Fibroblast of lung (primary cell): Measurements from ENCODE around the gene GTF2F2. TPM values are rescaled to one million over a fixed set of nuclear protein-coding genes. Genes with fewer than 3 reads are reported as not detected.

Experiments
- DNase-seq, 2 donors: peaks; one replicate each; pipeline versions ENCODE4 v3.0.0 to v3.0.0-alpha.2; 2010; ENCODE audit warnings: low read depth in 2 of 2
- H2AFZ ChIP-seq: 2 replicates; pipeline ENCODE4 v1.5.1; 2012; ENCODE audit warnings: low read length, control low read depth, inconsistent platforms
- H3K27ac ChIP-seq: 2 replicates; pipeline ENCODE4 v1.5.1; 2011; ENCODE audit warnings: low read length, control low read depth; ENCODE audit not compliant: insufficient read depth
- H3K27me3 ChIP-seq: 2 replicates; pipeline ENCODE4 v1.5.1; 2011; ENCODE audit warnings: mild to moderate bottlenecking, low read length; ENCODE audit not compliant: control insufficient read depth, insufficient read depth
- H3K36me3 ChIP-seq: 2 replicates; pipeline ENCODE4 v1.5.1; 2011; ENCODE audit warnings: low read length; ENCODE audit not compliant: control insufficient read depth, insufficient read depth
- H3K4me1 ChIP-seq: 2 replicates; pipeline ENCODE4 v1.5.1; 2011; ENCODE audit warnings: low read length; ENCODE audit not compliant: control insufficient read depth, insufficient read depth; ENCODE audit errors: extremely low read depth
- H3K4me2 ChIP-seq: 2 replicates; pipeline ENCODE4 v1.5.1; 2011; ENCODE audit warnings: low read length, control low read depth; ENCODE audit not compliant: insufficient read depth; ENCODE audit errors: extremely low read depth
- H3K4me3 ChIP-seq, 4 experiments: fragments of 200-600 bp in 1 of 4; sonication (generic) in 1 of 4; replicated peaks in 1 of 4; 2 replicates each; pipeline ENCODE4 v1.5.1; 2011 to 2016; ENCODE audit warnings: low read length in 4 of 4, low read depth in 3 of 4, mild to moderate bottlenecking in 3 of 4, control low read depth in 2 of 4, inconsistent platforms in 1 of 4, mixed read lengths in 1 of 4; ENCODE audit not compliant: insufficient read depth in 1 of 4; ENCODE audit errors: control extremely low read depth in 1 of 4
- H3K79me2 ChIP-seq: 2 replicates; pipeline ENCODE4 v1.5.1; 2012; ENCODE audit warnings: mild to moderate bottlenecking, low read length, inconsistent platforms; ENCODE audit not compliant: control insufficient read depth, insufficient read depth
- H3K9ac ChIP-seq: 2 replicates; pipeline ENCODE4 v1.5.1; 2011; ENCODE audit warnings: mild to moderate bottlenecking, low read length, control low read depth; ENCODE audit not compliant: insufficient read depth
- H3K9me3 ChIP-seq: 2 replicates; pipeline ENCODE4 v1.5.1; 2012; ENCODE audit warnings: low read depth, low read length; ENCODE audit not compliant: control insufficient read depth, insufficient read depth
- H4K20me1 ChIP-seq: 2 replicates; pipeline ENCODE4 v1.5.1; 2011; ENCODE audit warnings: low read length; ENCODE audit not compliant: control insufficient read depth, insufficient read depth; ENCODE audit errors: extremely low read depth
- EZH2 ChIP-seq: IDR thresholded peaks from 2 replicates; pipeline ENCODE4 v1.5.1; 2012; ENCODE audit warnings: low read length, control low read depth, mild to moderate bottlenecking; ENCODE audit errors: missing control alignments
- polyA minus RNA-seq: library from RNA; depleted of rRNA, polyadenylated mRNA; stranded (reverse); fragments of >200 nt; gene quantifications from 2 replicates; pipeline ENCODE4 v1.2.3, GENCODE V29; 2011; ENCODE audit warnings: low replicate concordance
- polyA plus RNA-seq, 2 donors: library from polyadenylated mRNA; depleted of rRNA in 1 of 2; stranded (reverse) in 1 of 2; unstranded in 1 of 2; fragments of >200 nt; gene quantifications; 2 replicates each; pipeline ENCODE4 v1.2.1, GENCODE V29; 2011 to 2012; ENCODE audit warnings: missing spikeins in 1 of 2
- total RNA-seq: library from RNA; depleted of rRNA; stranded (reverse); fragments of >200 nt; gene quantifications from 2 replicates; pipeline ENCODE4 v1.2.1, GENCODE V29; 2014
- TF ChIP-seq, protein P1 (sequence below), 2 donors: IDR thresholded peaks in 1 of 2; conservative IDR thresholded peaks in 1 of 2; 1 replicate in 1 of 2; 2 replicates in 1 of 2; pipeline ENCODE4 v1.5.1; 2011 to 2012; ENCODE audit warnings: low read length in 2 of 2, control low read depth in 1 of 2, inconsistent platforms in 1 of 2, low read depth in 1 of 2, mild to moderate bottlenecking in 1 of 2

GTF2F2 gene, protein sequence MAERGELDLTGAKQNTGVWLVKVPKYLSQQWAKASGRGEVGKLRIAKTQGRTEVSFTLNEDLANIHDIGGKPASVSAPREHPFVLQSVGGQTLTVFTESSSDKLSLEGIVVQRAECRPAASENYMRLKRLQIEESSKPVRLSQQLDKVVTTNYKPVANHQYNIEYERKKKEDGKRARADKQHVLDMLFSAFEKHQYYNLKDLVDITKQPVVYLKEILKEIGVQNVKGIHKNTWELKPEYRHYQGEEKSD
- 21.6 and 31.7 TPM in 2 replicates for total RNA-seq
- polyA plus RNA-seq: 23.4 and 29.6 TPM in 2 replicates
- 17.2 and 24.7 TPM in 2 replicates for polyA plus RNA-seq (2012)
- polyA minus RNA-seq: 0.43 and 1.1 TPM in 2 replicates

DNA sequence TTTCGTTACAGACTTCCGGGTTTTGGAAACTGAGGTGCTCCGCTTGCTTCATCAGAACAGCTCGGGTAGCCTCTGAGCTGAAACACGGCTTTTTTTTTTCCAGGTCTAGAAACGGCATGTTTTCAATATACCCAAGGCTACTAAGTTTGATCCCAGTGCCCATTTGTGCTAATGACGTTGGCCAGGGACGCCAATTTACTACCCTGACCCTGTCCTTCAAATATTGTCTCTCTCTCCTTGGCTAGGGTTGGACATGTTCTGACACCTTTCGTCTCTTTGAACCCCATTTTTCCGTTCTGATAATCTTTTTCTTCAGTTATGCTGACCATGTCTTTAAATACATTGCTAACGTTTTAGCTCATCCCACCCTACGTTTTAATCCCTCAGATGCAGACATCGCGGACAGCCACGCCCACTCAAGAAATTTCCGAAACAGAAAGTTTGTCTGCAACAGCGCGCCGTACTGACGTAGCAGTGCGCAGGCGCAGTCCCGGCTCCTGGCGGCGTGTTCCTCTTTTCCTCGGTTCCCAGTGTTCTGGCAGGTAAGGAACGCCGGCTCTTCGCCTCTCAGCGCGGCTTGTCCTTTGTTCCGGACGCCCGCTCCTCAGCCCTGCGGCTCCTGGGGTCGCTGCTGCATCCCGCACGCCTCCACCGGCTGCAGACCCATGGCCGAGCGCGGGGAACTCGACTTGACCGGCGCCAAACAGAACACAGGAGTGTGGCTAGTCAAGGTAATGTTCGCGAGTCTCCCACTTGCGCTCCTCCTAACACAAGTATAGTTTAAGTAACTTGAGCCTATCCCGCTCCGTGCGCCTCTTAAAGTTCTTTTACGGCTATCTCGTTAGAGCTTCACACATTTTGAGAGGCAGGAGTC, at the start of gene GTF2F2:
GTF2F2 (plus strand) TSS at position 520 of the 874 bp plus-strand sequence; CDS start at position 666, 146 bp downstream.
- H3K9ac ChIP-seq: peak within 1 kb of the TSS; percentile 89
- H3K27ac ChIP-seq: peak within 1 kb of the TSS; percentile 79
- H3K79me2 ChIP-seq: peaks cover 43% of the 10 kb centered on the region
- H3K4me2 ChIP-seq: peak within 1 kb of the TSS; percentile 96
- H3K4me3 ChIP-seq: peak within 1 kb of the TSS; percentile 65 to 100 (median 80)
- peaks cover 3% of the 10 kb centered on the region for H3K4me1 ChIP-seq
- no peaks in the 10 kb centered on the region for H3K36me3 ChIP-seq
- no peaks in the 10 kb centered on the region for H4K20me1 ChIP-seq
- H3K9me3 ChIP-seq: no peaks in the 10 kb centered on the region
- H2AFZ ChIP-seq: peak within 1 kb of the TSS; percentile 98
- no peaks in the 10 kb centered on the region for H3K27me3 ChIP-seq
- DNase-seq: peak; percentile 89 to 90
- TF ChIP-seq, protein P1, sequence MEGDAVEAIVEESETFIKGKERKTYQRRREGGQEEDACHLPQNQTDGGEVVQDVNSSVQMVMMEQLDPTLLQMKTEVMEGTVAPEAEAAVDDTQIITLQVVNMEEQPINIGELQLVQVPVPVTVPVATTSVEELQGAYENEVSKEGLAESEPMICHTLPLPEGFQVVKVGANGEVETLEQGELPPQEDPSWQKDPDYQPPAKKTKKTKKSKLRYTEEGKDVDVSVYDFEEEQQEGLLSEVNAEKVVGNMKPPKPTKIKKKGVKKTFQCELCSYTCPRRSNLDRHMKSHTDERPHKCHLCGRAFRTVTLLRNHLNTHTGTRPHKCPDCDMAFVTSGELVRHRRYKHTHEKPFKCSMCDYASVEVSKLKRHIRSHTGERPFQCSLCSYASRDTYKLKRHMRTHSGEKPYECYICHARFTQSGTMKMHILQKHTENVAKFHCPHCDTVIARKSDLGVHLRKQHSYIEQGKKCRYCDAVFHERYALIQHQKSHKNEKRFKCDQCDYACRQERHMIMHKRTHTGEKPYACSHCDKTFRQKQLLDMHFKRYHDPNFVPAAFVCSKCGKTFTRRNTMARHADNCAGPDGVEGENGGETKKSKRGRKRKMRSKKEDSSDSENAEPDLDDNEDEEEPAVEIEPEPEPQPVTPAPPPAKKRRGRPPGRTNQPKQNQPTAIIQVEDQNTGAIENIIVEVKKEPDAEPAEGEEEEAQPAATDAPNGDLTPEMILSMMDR (conservative IDR thresholded peaks at IDR 0.05 in 1 of 2, IDR thresholded peaks at IDR 0.05 in 1 of 2; ENCODE audit: low read depth in 1 of 2, low read length in 2 of 2): no peak
- TF ChIP-seq EZH2: no peak

DNA sequence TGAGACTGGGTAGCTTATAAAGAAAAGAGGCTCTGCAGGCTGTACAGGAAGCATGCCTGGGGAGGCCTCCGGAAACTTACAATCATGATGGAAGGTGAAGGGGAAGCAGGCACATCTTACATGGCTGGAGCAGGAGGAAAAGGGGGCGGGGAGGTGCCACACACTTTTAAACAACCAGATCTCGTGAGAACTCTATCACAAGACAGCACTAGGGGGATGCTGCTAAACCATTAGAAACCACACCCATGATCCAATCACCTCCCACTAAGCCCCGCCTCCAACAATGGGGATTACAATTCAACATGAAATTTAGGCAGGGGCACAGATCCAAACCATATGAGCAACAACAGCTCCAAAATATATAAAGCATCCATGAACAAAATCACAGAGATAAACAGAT, 46.5 kb upstream of the GTF2F2 start:
- no peak for DNase-seq
- no peaks in the 10 kb centered on the region for H3K79me2 ChIP-seq
- no peak overlapping the region for H2AFZ ChIP-seq
- H3K27me3 ChIP-seq: no peaks in the 10 kb centered on the region
- H3K4me3 ChIP-seq: no peak overlapping the region
- no peak overlapping the region for H3K27ac ChIP-seq
- no peaks in the 10 kb centered on the region for H3K4me1 ChIP-seq
- no peaks in the 10 kb centered on the region for H4K20me1 ChIP-seq
- no peak overlapping the region for H3K9ac ChIP-seq
- no peaks in the 10 kb centered on the region for H3K36me3 ChIP-seq
- H3K4me2 ChIP-seq: no peak overlapping the region
- TF ChIP-seq, protein P1 (conservative IDR thresholded peaks at IDR 0.05 in 1 of 2, IDR thresholded peaks at IDR 0.05 in 1 of 2; ENCODE audit: low read depth in 1 of 2, low read length in 2 of 2): no peak
- TF ChIP-seq EZH2: no peak
- no peaks in the 10 kb centered on the region for H3K9me3 ChIP-seq

DNA sequence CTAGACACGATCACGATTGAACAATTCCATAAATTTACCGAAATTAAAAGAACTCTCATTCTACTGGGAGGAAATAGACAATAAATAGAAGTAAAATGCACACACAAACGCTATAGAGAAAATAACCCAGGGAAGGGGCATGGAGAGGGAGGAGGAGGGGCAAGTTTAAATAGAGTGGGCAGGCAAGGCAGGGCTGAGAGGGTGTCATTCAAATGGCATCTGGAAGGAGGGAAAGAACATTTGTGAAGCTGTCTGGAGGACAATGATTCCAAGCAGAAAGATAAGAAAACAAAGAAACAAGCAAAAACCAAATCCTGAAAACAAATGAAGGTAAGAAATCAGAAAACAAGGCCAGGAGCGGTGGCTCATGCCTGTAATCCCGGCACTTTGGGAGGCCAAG, 45.6 kb upstream of the GTF2F2 start:
- no peak for TF ChIP-seq EZH2
- TF ChIP-seq, protein P1 (conservative IDR thresholded peaks at IDR 0.05 in 1 of 2, IDR thresholded peaks at IDR 0.05 in 1 of 2; ENCODE audit: low read depth in 1 of 2, low read length in 2 of 2): no peak
- H3K27ac ChIP-seq: no peak overlapping the region
- DNase-seq: no peak
- H3K9me3 ChIP-seq: no peaks in the 10 kb centered on the region
- no peaks in the 10 kb centered on the region for H4K20me1 ChIP-seq
- no peaks in the 10 kb centered on the region for H3K4me1 ChIP-seq
- no peaks in the 10 kb centered on the region for H3K36me3 ChIP-seq
- H3K79me2 ChIP-seq: no peaks in the 10 kb centered on the region
- H3K4me3 ChIP-seq: no peak overlapping the region
- no peak overlapping the region for H2AFZ ChIP-seq
- no peak overlapping the region for H3K9ac ChIP-seq
- H3K27me3 ChIP-seq: no peaks in the 10 kb centered on the region
- H3K4me2 ChIP-seq: no peak overlapping the region
